ENCODE measurements around the gene NBPF9.
"Not testable (repeated sequence)": the region's sequence is repeated elsewhere in the genome, so short reads cannot be mapped to it uniquely, and the experiment has no call there.

NBPF9 gene, protein sequence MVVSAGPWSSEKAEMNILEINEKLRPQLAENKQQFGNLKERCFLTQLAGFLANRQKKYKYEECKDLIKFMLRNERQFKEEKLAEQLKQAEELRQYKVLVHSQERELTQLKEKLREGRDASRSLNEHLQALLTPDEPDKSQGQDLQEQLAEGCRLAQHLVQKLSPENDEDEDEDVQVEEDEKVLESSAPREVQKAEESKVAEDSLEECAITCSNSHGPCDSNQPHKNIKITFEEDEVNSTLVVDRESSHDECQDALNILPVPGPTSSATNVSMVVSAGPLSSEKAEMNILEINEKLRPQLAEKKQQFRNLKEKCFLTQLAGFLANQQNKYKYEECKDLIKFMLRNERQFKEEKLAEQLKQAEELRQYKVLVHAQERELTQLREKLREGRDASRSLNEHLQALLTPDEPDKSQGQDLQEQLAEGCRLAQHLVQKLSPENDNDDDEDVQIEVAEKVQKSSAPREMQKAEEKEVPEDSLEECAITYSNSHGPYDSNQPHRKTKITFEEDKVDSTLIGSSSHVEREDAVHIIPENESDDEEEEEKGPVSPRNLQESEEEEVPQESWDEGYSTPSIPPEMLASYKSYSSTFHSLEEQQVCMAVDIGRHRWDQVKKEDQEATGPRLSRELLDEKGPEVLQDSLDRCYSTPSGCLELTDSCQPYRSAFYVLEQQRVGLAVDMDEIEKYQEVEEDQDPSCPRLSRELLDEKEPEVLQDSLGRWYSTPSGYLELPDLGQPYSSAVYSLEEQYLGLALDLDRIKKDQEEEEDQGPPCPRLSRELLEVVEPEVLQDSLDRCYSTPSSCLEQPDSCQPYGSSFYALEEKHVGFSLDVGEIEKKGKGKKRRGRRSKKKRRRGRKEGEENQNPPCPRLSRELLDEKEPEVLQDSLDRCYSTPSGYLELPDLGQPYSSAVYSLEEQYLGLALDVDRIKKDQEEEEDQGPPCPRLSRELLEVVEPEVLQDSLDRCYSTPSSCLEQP (N-terminal part only)

GRCh38 chr1:149103109-149104081, at the start of gene NBPF9:
NBPF9 (minus strand) TSS chr1:149103551; CDS start chr1:149082139, 21,412 bp downstream.
- not testable (repeated sequence) for H3K4me3 ChIP-seq (ENCODE audit: low read depth, low read length)

GRCh38 chr1:149149909-149150308, 46.6 kb upstream of the NBPF9 start:
- H3K4me3 ChIP-seq (ENCODE audit: low read depth, low read length), result not testable (repeated sequence)

DNA sequence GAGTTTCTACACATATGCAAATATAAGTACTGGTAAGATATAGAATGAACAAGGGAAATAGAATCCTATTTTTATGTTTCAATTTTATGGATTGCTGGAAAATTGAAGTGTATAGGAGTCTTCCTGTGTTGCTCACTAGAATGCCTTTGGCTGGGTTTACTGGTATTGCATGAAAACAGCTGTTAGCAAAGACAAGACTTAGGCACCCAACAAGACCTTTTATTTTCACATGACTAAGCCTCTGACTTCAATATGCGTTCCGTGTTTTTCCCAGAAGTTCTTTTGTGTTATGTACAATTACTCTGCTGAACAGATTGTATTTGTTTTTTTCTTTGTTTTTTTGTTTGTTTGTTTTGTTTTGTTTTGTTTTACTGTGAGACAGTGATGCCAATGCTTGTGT, 34.2 kb upstream of the NBPF9 start:
- not testable (repeated sequence) for H3K4me3 ChIP-seq (ENCODE audit: low read depth, low read length)

DNA sequence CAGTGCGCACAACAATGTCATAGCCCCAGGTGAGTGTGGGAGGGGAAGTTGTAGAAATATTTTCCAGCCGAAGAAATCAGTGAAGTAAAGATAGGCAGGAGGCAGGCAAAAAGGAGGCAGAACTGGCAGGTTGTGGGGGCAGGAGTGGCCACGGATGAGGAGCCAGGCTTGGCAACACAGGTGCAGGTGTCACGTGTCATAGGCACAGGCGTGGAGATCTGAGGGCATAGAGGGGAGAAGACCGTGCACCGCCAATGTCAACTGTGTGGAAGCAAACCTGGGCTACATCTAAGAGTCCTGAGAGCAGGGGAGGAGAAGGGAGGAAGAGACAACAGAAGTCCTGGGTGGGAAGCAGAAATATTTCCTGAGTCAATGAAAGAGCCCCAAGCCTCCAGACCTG, 27.6 kb upstream of the NBPF9 start:
- H3K4me3 ChIP-seq (ENCODE audit: low read depth, low read length), result not testable (repeated sequence)

- H3K4me3 ChIP-seq (ENCODE audit: low read depth, low read length), result not testable (repeated sequence)
These were observed 25.9 kb upstream of the NBPF9 start for GRCh38 chr1:149129245-149129644.

DNA sequence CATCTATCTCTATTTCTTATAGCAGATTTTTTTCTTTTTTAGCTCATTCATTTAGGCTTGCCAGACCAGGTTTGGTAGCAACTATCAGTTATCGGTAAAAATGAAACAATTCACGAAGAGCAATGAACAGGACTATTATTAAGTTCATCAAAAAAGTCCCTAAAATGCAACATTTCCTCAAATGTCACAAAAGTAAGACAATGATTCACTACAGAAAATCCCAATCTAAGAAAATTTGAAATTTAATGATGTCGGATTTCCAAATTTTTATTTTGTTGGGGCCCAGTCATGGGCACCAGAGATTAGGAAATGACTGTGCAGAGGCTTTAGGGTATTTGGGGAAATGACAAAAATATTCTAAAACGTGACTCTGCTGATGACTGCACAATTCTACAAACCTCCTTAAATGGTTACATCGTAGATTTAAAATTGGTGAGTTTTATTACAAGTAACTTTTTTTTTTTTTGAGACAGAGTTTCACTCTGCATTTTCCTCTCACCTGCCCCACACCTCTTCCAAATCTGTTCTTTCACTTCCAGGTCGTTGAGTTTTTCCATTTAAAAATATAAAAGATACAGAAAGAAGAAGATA, 23.3 kb upstream of the NBPF9 start:
- H3K4me3 ChIP-seq (ENCODE audit: low read depth, low read length), result not testable (repeated sequence)

DNA sequence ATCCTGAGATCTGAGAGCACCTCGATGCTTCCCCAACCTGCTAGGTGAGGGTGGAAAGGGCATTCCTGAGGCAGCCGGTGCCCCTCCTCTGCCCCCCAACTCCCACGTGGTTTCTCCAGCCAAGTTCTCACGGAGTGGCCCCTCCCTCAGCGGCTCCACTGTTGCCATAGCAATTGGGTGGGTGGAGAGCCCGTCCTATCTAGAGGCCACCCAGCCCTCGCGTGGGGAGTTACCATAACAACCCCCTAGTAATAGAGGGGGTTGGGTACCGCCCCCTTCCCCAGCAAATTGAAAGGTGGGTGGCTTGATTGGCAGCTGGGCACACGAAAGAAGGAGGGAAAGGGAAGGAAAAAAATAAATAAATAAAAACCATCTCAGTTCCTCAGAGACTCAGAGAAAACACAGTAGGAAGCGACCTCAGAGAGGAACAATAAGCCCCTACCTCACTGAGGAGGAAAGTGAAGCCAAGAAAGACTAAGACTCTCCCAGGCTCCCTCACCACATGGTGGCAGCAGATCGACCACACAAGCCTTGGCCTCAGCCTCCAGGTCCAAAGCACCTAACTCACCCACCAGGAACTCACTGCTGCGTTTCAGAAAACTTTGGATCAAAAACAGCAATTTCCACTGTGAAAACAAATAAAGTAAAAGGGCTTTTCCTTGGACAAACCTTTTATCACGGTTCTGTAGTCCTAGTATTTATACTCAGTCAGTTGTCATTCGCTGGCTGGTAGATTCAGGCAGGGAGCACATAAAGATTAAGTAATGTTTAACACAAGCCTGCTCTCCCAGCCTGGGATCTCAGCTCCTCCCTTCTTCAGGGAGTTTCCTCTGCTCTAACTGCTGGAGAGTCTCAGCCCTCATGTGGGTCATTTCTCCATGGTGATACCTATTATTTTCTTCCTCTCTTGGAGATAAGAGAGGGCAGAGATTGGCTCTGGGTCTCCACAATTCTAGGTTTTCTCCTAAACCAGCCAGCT, 20.9 kb upstream of the NBPF9 start:
- not testable (repeated sequence) for H3K4me3 ChIP-seq (ENCODE audit: low read depth, low read length)

DNA sequence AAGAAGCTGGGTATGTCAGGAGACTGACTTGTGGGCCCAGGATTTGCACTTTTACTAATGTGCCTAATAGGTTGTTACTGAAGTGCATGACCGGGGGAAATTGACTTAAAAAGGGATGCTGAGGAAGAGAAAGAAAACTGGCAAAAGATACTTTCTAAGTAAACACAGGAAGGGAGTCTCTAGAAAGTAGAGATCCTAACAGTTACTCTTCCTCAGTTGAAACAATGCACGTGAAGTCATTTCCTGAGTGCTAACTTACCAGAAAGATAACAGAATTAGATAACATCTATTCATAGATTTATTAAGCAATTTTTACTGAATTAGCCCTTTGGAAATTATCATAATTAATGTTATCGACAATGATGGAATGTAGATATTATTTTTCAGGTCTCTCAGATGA, 9.5 kb upstream of the NBPF9 start:
- H3K4me3 ChIP-seq (ENCODE audit: low read depth, low read length), result not testable (repeated sequence)

DNA sequence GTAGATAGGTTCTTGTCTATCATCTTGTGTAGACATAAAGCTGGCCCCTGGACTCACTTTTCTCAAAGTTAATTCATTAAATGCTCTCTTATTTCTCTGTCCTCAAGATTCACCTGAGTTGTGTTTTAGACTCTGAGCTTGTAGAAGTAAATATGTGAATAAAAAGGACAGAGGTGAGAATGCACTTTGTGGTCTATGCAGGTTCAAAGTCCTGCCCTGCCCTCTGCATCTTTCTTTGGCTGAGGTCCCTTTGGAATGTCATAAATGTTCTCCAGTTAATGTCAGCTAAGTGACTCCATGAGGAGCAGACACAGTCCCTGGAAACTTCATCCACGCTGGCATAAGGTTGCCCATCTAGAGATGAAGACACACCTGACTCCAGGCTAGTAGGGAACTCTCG, 7.0 kb upstream of the NBPF9 start:
- not testable (repeated sequence) for H3K4me3 ChIP-seq (ENCODE audit: low read depth, low read length)

GRCh38 chr1:149102574-149102973, 777 bp downstream of the NBPF9 start:
- not testable (repeated sequence) for H3K4me3 ChIP-seq (ENCODE audit: low read depth, low read length)

DNA sequence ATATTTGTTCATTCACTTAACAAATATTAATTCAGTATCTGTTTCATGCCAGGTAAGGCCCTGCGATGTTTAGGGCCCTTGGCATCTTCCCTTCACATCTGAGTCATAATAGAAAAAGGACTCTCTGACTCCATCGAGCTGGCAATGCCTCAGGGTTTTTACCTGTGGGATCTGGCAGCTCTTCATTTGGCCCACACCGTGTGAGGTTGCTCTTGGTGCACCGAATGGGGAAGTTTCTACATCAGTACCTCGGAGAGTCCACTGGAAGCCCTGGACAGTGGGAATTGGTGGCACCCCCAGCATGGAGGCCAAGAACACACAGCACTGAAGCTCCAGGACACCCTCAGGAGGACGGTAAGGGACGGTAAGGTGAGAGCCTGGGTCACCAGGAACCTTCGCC, 5.1 kb downstream of the NBPF9 start:
- H3K4me3 ChIP-seq (ENCODE audit: low read depth, low read length), result not testable (repeated sequence)

DNA sequence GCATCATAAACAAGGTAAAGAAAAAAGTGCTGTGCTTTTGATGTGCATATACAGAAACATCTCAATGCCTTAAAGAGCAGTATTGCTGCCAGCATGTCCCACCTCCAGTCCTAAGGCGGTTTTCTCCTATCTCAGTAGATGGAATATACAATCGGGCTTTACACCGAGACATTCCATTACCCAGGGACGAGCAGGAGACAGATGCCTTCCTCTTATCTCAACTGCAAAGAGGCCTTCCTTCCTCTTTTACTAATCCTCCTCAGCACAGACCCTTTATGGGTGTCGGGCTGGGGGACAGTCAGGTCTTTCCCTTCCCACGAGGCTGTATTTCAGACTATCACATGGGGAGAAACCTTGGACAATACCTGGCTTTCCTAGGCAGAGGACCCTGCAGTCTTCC, 10.2 kb downstream of the NBPF9 start:
- not testable (repeated sequence) for H3K4me3 ChIP-seq (ENCODE audit: low read depth, low read length)

DNA sequence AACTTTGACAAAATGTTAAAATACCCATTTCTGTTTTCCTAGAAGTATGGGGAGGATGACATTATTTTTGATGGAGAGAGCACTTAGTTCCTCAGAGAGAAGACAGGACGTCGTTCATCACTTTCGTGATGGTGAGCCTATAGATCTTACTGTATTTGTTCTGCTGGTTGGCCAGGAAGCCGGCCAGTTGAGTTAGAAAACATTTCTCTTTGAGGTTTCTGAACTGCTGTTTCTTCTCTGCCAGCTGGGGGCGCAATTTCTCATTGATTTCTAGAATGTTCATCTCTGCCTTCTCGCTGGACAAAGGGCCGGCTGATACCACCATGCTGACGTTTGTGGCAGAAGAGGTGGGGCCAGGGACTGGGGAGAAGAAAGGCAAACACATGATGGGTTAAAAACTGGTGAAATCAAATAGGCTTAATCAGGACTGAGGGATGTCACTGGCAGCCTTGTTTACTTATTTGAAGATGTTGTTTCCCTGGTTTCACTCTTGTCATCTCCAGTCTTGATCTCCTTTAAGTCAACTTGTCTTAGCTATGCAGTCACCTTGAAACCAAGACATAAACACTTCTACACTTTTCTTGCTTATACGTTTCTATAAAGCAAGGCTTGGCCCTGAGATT, 27.7 kb downstream of the NBPF9 start:
- H3K4me3 ChIP-seq (ENCODE audit: low read depth, low read length), result not testable (repeated sequence)

DNA sequence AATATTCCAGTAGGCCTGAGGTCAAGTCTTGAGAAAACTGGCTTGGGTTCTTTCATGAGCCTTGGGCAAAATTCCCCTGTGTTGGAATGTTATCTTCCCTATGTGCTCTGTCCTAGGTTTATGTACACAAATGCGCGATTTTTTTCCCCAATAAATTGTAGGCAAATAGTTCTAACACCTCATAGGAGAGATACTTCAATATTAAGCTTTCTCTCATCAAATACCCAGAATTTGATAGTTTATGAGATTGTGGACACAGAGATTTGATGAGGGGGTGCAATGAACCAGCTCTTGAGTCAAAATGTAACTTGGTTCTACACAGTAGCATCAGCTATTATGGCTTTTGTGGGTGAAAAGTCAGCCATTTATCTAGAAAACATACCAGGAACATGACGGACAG, 38.7 kb downstream of the NBPF9 start:
- not testable (repeated sequence) for H3K4me3 ChIP-seq (ENCODE audit: low read depth, low read length)

DNA sequence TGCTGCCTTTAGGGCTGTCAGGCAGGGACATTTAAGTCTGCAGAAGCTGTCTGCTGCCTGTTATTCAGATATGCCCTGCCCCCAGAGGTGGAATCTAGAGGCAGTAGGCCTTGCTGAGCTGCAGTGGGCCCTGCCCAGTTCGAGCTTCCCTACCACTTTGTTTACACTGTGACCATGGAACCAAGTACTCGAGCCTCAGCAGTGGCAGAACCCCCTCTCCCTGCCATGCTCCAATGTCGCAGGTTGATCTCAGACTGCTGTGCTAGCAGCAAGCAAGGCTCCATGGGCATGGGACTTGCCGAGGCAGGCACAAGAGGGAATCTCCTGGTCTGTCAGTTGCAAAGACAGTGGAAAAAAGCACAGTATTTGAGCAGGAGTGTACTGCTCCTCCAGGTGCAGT, 60.3 kb downstream of the NBPF9 start:
- not testable (repeated sequence) for H3K4me3 ChIP-seq (ENCODE audit: low read depth, low read length)

- not testable (repeated sequence) for H3K4me3 ChIP-seq (ENCODE audit: low read depth, low read length)
These were observed 69.4 kb downstream of the NBPF9 start for GRCh38 chr1:149033916-149034315.

GRCh38 chr1:149024327-149024726, 79.0 kb downstream of the NBPF9 start:
- H3K4me3 ChIP-seq (ENCODE audit: low read depth, low read length), result not testable (repeated sequence)

GRCh38 chr1:149018577-149018976, 84.8 kb downstream of the NBPF9 start:
- not testable (repeated sequence) for H3K4me3 ChIP-seq (ENCODE audit: low read depth, low read length)

GRCh38 chr1:149016626-149017025, 86.7 kb downstream of the NBPF9 start:
- H3K4me3 ChIP-seq (ENCODE audit: low read depth, low read length), result not testable (repeated sequence)

All from iPS-11a (cell line).